Mucosa of gallbladder (tissue), 1 donor: ENCODE measurements around the gene RASEF. TPM values are rescaled to one million over a fixed set of nuclear protein-coding genes. Genes with fewer than 3 reads are reported as not detected.
"Not testable (repeated sequence)": the region's sequence is repeated elsewhere in the genome, so short reads cannot be mapped to it uniquely, and the experiment has no call there.

Experiments used
- DNase-seq: peaks from one replicate; pipeline ENCODE4 v3.0.0-alpha.2; 2020; ENCODE audit warnings: low spot score
- total RNA-seq: library from RNA; stranded (reverse); gene quantifications from one replicate; pipeline ENCODE4 v1.2.1, GENCODE V29; 2021
- donor health status: DM: no; HTN: no; CAD: no.

RASEF gene
- total RNA-seq, result 30.3 TPM

DNA sequence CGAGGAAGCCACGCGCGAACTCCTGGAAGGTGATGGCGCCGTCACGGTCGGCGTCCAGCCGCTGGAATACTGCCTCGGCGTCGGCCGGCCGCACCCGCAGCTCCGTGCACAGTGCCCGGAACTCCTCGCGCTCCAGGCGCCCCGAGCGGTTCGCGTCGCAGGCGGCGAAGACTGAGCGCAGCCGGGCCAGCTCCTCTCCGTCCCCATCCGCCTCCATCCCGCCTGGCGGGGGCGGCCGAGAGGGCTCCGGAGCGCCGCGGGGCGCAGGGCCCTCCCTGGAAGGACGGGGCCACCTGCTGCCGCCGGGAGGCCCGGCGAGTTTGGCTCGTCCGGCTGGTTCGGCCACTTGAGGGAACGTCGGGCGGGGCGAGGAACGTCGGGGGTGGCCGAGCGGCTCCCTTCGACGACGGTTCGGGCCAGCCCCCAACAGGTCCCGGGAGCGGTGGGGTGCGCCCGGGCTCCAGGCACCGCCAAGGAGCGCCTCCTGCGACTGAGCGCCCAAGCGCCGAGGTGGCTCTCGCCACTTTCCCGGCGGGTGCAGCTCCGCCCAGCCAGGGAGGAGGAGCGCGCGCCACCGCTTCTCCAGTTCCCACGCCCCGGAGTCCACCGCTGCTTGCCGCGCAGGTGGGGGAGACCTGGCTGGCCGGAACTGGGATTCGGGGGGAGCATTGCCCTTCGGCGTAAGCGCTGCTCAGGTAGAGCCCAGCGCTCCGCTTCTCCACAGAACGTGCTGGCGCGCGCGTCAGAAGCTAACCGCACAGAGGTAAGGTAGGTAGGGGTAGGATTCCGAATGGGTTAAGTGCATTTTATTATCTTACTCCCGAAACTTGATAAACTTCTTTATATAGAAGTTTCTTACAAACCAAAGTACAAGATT lies at the start of gene RASEF:
RASEF (minus strand) TSS at position 492 of the 877 bp plus-strand sequence; CDS start at position 217, 275 bp downstream.
- DNase-seq, result peak; percentile 79

DNA sequence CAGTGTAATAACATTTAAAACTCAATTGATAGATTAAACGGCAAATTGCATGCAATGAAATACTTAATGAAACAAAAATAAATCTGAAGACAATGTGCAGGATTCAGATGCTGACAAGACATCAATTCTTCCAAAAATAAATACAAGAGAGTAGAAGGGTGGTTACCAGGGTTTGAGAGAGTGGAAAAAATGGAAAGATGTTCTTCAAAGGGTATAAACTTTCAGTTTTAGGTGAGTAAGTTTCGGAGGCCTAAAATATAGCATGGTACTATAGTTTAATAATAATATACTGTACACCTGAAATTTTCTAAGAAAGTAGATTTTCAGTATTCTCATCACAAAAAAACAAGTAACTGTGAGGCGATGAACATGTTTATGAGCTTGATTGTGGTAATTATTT lies 48.2 kb upstream of the RASEF start:
- DNase-seq, result no peak

- DNase-seq, result no peak
Observed at GRCh38 chr9:83109296-83109695, 46.4 kb upstream of the RASEF start.

DNA sequence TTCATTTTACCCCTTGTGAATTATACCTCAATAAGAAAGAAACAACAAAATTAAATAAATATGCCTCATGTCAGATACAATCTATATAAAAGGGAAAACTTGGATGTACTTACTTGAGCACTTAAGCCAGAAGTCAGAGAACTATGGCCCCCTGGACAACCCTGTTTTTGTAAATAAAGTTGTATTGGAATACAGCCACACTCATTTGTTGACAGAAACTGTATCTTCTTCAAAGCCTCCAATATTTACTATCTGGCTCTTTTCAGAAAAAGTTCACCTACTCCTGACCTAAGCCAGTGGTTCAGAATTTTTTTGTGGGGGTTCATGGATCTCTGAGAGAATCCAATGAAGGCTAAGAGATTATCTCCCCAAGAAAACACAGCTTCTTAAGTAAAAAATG lies 45.3 kb upstream of the RASEF start:
- no peak for DNase-seq

DNA sequence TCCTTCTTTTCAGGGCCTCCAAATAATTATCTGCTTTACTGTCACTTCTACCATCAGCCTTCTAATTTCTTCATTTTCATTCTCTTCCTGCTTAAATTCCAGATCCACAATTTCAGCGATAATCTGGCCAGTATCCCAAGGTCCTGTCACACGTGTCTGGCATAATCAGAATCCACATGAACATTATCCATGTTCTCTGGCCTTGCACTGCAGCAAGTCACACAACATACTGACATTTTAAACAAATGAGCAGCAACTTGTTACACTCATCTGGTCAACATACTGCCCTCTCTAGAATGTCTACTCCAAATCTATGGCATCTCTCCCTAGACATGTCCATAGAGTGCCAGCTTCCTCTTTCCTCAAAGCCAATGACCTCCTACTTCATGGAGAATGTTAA lies 43.8 kb upstream of the RASEF start:
- DNase-seq, result no peak

- DNase-seq, result no peak
Observed at GRCh38 chr9:83106263-83106662, 43.3 kb upstream of the RASEF start.

DNA sequence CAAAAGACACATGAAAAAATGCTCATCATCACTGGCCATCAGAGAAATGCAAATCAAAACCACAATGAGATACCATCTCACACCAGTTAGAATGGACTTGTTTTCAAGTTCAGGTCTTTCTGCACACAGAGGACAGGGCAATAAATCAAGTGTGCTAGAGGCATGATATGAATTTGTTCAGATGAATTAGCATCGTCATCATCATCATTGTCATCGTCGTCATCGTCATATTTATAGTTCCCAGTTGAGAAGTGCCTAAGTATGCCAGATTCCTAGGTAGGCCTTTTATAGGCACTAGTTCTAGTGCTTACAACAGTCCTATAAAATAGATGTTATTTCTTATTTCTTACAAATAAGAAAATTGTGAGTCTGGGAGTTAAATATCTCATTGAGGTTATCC lies 34.7 kb upstream of the RASEF start:
- DNase-seq, result no peak

DNA sequence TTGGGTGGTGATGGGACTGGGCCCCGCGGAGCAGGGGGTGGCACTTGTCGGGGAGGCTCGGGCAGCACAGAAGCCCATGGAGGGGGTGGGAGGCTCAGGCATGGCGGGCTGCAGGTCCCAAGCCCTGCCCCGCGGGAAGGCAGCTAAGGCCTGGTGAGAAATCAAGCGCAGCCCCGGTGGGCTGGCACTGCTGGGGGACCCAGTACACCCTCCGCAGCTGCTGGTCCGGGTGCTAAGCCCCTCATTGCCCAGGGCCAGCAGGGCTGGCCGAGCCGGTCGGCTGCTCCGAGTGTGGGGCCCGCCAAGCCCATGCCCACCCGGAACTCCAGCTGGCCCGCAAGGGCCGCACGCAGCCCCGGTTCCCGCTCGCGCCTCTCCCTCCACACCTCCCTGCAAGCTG lies 30.4 kb upstream of the RASEF start:
- not testable (repeated sequence) for DNase-seq

DNA sequence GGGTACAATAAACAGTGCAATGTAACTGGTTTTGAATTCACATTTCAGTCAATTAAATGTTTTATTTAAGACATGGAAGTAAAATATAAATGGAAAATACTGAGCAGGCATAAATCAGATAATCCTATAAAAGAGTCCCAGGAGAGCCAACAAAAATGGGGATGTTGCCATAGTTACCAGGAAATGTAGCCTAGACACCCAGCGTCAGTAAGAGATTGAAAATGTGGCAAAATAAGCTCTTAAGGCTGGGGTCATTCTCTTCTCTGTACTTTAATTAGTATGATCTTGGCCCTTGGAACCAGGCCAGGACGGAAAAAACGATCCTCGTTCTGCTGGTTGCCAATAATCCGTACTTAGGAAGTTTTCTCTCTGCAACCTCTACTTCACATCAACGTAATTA lies 18.9 kb upstream of the RASEF start:
- no peak for DNase-seq

DNA sequence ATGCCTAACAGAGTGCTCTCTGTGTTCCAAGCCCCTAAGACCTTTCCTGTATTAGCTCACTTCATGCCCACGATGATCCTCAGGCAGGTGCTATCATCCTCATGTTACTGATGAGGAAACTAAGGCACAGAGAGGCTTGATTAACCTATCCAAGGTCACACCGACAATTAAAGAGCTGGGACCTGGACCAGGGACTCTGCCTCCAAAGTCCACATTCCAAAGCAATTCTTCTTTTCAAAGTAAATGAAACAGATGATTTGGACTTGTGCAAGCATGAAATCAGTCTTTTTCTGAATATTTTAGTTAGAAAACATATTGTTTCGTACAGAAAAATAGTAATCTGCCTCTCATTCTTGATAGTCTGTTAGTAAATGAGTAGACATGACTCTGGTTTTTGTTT lies 18.1 kb upstream of the RASEF start:
- DNase-seq, result no peak

- not testable (repeated sequence) for DNase-seq
Observed at GRCh38 chr9:83075932-83076331, 13.0 kb upstream of the RASEF start.

GRCh38 chr9:83072498-83072897 lies 9.6 kb upstream of the RASEF start:
- DNase-seq, result not testable (repeated sequence)

DNA sequence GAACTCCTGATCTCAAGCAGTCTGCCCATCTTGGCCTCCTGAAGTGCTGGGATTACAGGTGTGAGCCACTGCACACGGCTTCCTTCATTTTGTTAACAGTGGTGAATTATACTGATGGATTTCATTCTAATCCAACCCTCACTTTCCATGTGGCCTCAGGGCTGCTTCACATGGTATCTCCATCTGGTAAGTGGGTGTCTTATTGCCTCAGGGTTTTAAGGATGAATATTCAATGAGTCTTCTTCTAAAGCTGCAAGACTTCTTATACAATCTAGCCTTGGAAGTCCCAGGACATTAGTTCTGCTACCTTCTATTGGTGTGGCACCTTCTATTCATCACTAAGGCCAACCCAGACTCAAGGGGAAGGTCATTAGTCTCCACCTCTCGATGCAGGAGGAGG lies 8.7 kb upstream of the RASEF start:
- no peak for DNase-seq

- no peak for DNase-seq
Observed at GRCh38 chr9:83070261-83070660, 7.3 kb upstream of the RASEF start.

GRCh38 chr9:83069651-83070050 lies 6.7 kb upstream of the RASEF start:
- DNase-seq, result no peak

DNA sequence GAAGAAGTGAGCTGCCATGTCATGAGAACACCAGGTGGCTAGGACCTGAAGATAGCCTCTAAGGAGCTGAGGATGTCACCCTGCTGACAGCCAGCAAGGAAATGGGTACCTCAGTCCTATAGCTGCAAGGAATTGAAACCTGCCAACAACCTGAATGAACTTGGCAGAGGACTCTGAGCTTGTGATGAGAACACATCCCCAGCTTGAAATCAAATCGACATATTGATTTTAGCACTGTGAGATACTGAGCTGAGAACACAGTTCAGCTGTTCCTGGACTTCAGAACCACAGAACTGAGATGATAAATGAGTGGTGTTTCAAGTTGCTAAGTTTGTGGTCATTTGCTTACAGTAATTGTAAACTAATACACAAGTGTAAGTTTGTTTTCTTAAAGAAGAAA lies 5.5 kb upstream of the RASEF start:
- DNase-seq, result peak; percentile 61

DNA sequence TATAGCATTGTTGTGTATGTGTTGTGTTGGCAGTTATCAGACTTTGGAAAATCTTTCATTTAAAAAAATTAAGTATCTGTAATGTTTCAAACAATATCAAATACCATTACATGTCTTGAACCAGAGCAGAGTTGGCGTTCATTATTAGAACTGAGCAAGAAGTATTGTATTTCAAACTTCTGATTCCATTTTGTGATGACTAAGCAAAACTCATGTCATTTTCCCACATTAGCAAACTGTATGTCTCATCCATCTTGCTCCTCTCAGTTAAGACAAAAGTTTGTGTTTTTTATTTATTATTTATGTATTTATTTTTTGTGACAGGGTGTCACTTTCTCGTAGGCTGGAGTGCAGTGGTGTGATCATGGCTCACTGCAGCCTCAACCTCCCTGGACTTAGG lies 4.6 kb upstream of the RASEF start:
- DNase-seq, result no peak

DNA sequence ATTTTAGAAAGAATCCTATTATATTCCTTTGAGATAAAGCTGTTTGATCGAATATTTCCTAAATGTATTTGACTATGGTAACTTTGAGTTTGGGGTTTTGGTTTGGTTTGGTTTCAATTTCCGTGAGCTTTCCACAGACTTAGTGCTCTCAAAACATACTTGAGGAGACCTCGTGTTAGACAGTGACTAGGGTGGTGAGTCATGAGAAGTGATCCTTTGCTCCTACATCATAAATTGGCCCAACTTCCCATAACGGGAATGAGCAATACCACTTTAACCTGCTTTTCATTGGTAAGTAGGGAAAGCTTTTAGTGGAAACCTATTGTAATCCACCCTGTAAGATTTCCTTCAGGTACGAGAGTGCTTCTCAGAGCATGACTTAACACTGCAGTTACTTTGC lies 3.8 kb upstream of the RASEF start:
- no peak for DNase-seq

GRCh38 chr9:83065233-83065632 lies 2.3 kb upstream of the RASEF start:
- no peak for DNase-seq

DNA sequence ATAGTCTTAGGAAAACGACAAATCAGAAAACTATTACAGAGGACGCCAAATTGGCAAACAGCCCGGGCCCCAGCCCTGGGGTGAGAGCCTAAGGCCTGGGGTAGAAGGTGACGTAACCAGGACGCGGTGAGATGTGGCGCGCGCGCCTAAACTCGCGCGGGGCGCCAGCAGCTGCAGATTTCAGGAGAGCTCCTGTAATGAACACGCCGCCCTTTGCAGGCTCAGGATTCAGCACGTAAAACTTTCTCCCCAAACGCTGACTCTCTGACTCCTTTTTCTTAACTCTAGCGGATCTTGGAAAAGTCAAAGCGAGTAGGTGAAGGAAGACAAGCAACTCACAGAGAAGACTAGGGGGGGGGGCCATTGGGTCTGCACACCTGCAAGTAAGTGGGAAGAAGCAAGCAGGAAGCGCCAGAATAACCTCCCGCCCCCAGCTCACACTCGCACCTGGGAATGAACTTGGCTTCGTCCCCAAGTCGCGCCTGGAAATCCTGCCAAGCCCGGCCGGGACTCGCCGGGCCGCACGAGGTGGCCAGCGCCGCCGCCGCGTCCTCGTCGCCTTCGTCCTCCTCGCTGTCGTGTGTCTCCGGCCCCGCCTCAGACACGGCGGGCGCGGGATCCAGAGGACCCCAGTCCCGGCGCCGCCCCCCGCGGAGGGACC lies 822 bp downstream of the RASEF start:
- DNase-seq, result peak; percentile 53

- no peak for DNase-seq
Observed at GRCh38 chr9:83061036-83061435, 1.9 kb downstream of the RASEF start.

- no peak for DNase-seq
Observed at GRCh38 chr9:83060556-83060955, 2.4 kb downstream of the RASEF start.

DNA sequence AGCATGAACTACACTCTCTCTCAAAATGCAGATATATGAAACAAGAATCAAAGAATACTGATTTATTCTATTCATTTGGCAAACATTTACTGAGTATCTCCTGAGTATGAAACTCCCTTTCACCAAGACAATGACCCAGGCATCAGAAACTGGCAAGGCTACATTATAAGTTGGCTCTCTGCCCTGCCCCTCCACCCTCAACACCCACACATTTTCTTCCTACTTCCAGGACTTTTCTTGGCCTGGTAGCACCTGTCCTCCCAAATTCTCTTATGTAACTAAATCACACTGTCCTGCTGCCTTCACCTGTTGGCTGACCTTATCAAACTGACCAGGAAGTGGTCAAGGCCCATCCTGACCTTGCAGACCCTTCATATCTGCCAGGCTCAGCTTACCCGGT lies 3.5 kb downstream of the RASEF start:
- peak; percentile 60 for DNase-seq
